HG03457 (cell line): ENCODE results near the gene PQBP1.

Source experiments
- ATAC-seq: cut with Tn5 transposase; IDR thresholded peaks from one replicate; pipeline ENCODE4 v1.9.1; 2021; ENCODE audit warnings: moderate number of reproducible peaks; ENCODE audit not compliant: unreplicated experiment

The PQBP1 gene

GRCh38 chrX:48901069-48901468, 3.3 kb downstream of the PQBP1 start:
- ATAC-seq: no peak

GRCh38 chrX:48902135-48902534, 4.4 kb downstream of the PQBP1 start:
- no peak for ATAC-seq

- no peak for ATAC-seq
Observed at GRCh38 chrX:48902776-48903175, 5.0 kb downstream of the PQBP1 start.

GRCh38 chrX:48903290-48903689, 5.6 kb downstream of the PQBP1 start:
- ATAC-seq: no peak

- ATAC-seq: no peak
Observed at GRCh38 chrX:48904180-48904579, 6.5 kb downstream of the PQBP1 start.

- no peak for ATAC-seq
Observed at GRCh38 chrX:48904626-48905025, 6.9 kb downstream of the PQBP1 start.

- ATAC-seq: no peak
Observed at GRCh38 chrX:48905090-48905790, 7.5 kb downstream of the PQBP1 start.

GRCh38 chrX:48908600-48908999, 10.9 kb downstream of the PQBP1 start:
- no peak for ATAC-seq

GRCh38 chrX:48909703-48910294, 12.1 kb downstream of the PQBP1 start:
- ATAC-seq: no peak

- ATAC-seq: no peak
Observed at GRCh38 chrX:48910926-48911411, 13.2 kb downstream of the PQBP1 start.

- ATAC-seq: peak; percentile 43
Observed at GRCh38 chrX:48911412-48912182, 13.9 kb downstream of the PQBP1 start, which contains the start of gene SLC35A2. Gene SLC35A2, minus strand, starts transcription at chrX:48911646. Its CDS starts 10 bp downstream, at chrX:48911636.

GRCh38 chrX:48913605-48914366, 16.1 kb downstream of the PQBP1 start:
- no peak for ATAC-seq

- ATAC-seq: no peak
Observed at GRCh38 chrX:48914593-48915493, 17.1 kb downstream of the PQBP1 start.

GRCh38 chrX:48917139-48918001, 19.6 kb downstream of the PQBP1 start:
- no peak for ATAC-seq

GRCh38 chrX:48918301-48918642, 20.5 kb downstream of the PQBP1 start:
- no peak for ATAC-seq

- ATAC-seq: peak; percentile 61
Observed at GRCh38 chrX:48918643-48919340, 21.1 kb downstream of the PQBP1 start, which contains the start of gene PIM2. Gene PIM2, minus strand, starts transcription at chrX:48919024. Its CDS starts 190 bp downstream, at chrX:48918834.

GRCh38 chrX:48919360-48919841, 21.7 kb downstream of the PQBP1 start:
- ATAC-seq: peak; percentile 6
